Spleen (tissue), 7 donors: Measurements from ENCODE around the gene IL25.

Experiments
- POLR2A ChIP-seq, 3 donors: fragments of 450-650 bp; IDR thresholded peaks; one replicate each; pipeline ENCODE4 v1.5.1; 2017; ENCODE audit warnings: antibody characterized with exemption in 3 of 3, mild to moderate bottlenecking in 1 of 3
- POLR2AphosphoS5 ChIP-seq, 3 donors: sonication (generic); formaldehyde crosslinking; IDR thresholded peaks; one replicate each; pipeline ENCODE4 v1.5.1; 2017; ENCODE audit warnings: antibody characterized with exemption in 3 of 3
- TF ChIP-seq, protein P1 (sequence below), 11 experiments: fragments of 200-600 bp in 7 of 11; fragments of 450-650 bp in 4 of 11; sonication (generic) in 4 of 11; IDR thresholded peaks in 8 of 11; conservative IDR thresholded peaks in 3 of 11; 1 replicate in 7 of 11; 2 replicates in 4 of 11; pipeline versions ENCODE4 v1.4.0 to v1.8.0; 2016 to 2021; ENCODE audit warnings: antibody characterized with exemption in 11 of 11, inconsistent platforms in 4 of 11, mild to moderate bottlenecking in 1 of 11
- donor health status: DM: no; HTN: no; CAD: no; lungs with moderate emphysema.
- donor health status: DM: no; HTN: no; CAD: no.
- donor health status: DM: no; HTN: no; CAD: no.

DNA sequence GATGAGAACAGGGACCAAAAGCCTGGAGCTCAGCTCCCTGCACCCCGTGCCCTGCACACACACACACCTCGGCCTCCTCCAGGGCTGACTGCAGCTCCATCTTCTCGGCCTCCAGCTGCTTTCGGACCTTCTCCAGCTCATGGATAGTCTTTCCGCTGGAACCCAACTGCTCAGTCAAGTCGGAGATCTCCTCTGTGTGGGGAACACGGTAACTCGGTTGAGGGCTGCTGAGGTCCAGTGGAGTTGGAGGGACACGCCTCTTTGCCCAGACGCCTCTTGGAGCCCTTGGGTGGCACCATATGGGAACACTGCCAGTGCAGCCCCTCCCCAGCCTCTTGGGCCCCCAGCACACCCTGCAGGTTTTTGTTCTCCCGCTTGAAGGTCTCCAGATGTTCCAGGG lies 44.2 kb downstream of the IL25 start:
- TF ChIP-seq, protein P1, sequence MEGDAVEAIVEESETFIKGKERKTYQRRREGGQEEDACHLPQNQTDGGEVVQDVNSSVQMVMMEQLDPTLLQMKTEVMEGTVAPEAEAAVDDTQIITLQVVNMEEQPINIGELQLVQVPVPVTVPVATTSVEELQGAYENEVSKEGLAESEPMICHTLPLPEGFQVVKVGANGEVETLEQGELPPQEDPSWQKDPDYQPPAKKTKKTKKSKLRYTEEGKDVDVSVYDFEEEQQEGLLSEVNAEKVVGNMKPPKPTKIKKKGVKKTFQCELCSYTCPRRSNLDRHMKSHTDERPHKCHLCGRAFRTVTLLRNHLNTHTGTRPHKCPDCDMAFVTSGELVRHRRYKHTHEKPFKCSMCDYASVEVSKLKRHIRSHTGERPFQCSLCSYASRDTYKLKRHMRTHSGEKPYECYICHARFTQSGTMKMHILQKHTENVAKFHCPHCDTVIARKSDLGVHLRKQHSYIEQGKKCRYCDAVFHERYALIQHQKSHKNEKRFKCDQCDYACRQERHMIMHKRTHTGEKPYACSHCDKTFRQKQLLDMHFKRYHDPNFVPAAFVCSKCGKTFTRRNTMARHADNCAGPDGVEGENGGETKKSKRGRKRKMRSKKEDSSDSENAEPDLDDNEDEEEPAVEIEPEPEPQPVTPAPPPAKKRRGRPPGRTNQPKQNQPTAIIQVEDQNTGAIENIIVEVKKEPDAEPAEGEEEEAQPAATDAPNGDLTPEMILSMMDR (IDR thresholded peaks at IDR 0.05 in 8 of 11, conservative IDR thresholded peaks at IDR 0.05 in 3 of 11): no peak
- TF ChIP-seq POLR2A (IDR thresholded peaks at IDR 0.05) (no peak), POLR2AphosphoS5 (IDR thresholded peaks at IDR 0.05) (no peak)
